Activated T-helper 1 cell treated with anti-CD3 and anti-CD28 coated beads, Interleukin-12 subunit alpha, Interleukin-12 subunit beta, Interleukin-2, Interleukin-4 antibody, amounts not matched to agents 30 ng/mL and 10 ng/mL and 1 ng/mL, durations not matched to agents 14 hours and 24 hours and 36 hours (primary cell): ENCODE results near the gene SEMA5B. TPM values are rescaled to one million over a fixed set of nuclear protein-coding genes. Genes with fewer than 3 reads are reported as not detected.

ENCODE experiments used
- DNase-seq: peaks from one replicate; pipeline ENCODE4 v3.0.0; 2021; ENCODE audit warnings: low spot score
- H3K27ac Mint-ChIP-seq: one replicate; pipeline ENCODE4 v1.8.0; 2021; ENCODE audit warnings: mild to moderate bottlenecking, mixed read lengths
- H3K27me3 Mint-ChIP-seq: one replicate; pipeline ENCODE4 v1.8.0; 2022; ENCODE audit warnings: mild to moderate bottlenecking, moderate library complexity, mixed read lengths; ENCODE audit not compliant: insufficient read depth
- H3K36me3 Mint-ChIP-seq: one replicate; pipeline ENCODE4 v1.8.0; 2021; ENCODE audit warnings: low read depth, mixed read lengths
- H3K4me1 Mint-ChIP-seq: one replicate; pipeline ENCODE4 v1.8.0; 2021; ENCODE audit warnings: low read depth, mixed read lengths
- H3K4me3 Mint-ChIP-seq: one replicate; pipeline ENCODE4 v1.8.0; 2021; ENCODE audit warnings: mild to moderate bottlenecking, moderate library complexity, mixed read lengths
- H3K9me3 Mint-ChIP-seq: one replicate; pipeline ENCODE4 v1.8.0; 2021; ENCODE audit warnings: mixed read lengths
- intact Hi-C: fragments of 100-400 bp; cut with micrococcal nuclease; formaldehyde crosslinking; loops from one replicate; pipeline ENCODE4 v1.15.1; 2024
- total RNA-seq: library from RNA; stranded (reverse); gene quantifications from 2 replicates; pipeline ENCODE4 v1.2.3, GENCODE V29; 2022

The SEMA5B gene
- total RNA-seq, 1 donor from 2014 or later = not detected

GRCh38 chr3:122924056-122924455, 103.5 kb downstream of the SEMA5B start:
- H3K4me1 Mint-ChIP-seq = no peaks in the 10 kb centered on the region
- H3K27me3 Mint-ChIP-seq = peaks cover 26% of the 10 kb centered on the region
- no peak overlapping the region for H3K4me3 Mint-ChIP-seq
- no peak overlapping the region for H3K27ac Mint-ChIP-seq
- no peaks in the 10 kb centered on the region for H3K36me3 Mint-ChIP-seq
- DNase-seq = no peak
- no peaks in the 10 kb centered on the region for H3K9me3 Mint-ChIP-seq
- intact Hi-C loops = loop anchor here (10.0 kb wide), 1 partner anchor 169 kb away; no protein-coding TSS in a partner anchor

DNA sequence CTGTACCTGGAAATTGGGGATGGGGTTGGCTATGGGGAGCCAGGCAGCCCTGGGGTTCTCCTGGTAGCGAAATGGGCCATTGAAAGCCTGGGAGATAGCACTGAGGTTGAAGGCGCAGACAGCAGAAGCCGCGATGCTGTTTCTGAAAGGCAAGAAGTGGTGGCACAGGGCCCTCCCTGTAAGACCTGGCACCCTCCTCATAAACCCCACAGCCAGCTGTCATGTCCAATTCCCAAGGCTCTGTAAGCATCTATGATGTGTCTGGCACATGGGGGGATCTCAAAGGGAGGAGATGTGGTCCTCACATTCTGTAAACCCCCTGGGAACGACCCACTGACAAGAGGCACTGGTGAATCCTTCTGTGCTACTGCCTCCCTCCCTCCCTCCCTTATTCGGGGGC, 104.0 kb downstream of the SEMA5B start:
- Mint-ChIP-seq H3K4me3 (no peak overlapping the region), H3K27me3 (peaks cover 27% of the 10 kb centered on the region), H3K27ac (no peak overlapping the region), H3K36me3 (no peaks in the 10 kb centered on the region), H3K4me1 (no peaks in the 10 kb centered on the region), H3K9me3 (no peaks in the 10 kb centered on the region)
- DNase-seq = no peak
- intact Hi-C loops = loop anchor here (10.0 kb wide), 1 partner anchor 169 kb away; no protein-coding TSS in a partner anchor

- Mint-ChIP-seq H3K36me3 (no peaks in the 10 kb centered on the region), H3K9me3 (no peaks in the 10 kb centered on the region), H3K27ac (no peak overlapping the region), H3K27me3 (peaks cover 27% of the 10 kb centered on the region), H3K4me3 (no peak overlapping the region), H3K4me1 (no peaks in the 10 kb centered on the region)
- DNase-seq = peak; percentile 10
- intact Hi-C loops = loop anchor here (10.0 kb wide), 1 partner anchor 167 kb away; no protein-coding TSS in a partner anchor
These were observed 105.5 kb downstream of the SEMA5B start for GRCh38 chr3:122921791-122922651.

- Mint-ChIP-seq H3K27ac (no peak overlapping the region), H3K4me1 (peaks cover 3% of the 10 kb centered on the region), H3K9me3 (no peaks in the 10 kb centered on the region), H3K36me3 (no peaks in the 10 kb centered on the region), H3K4me3 (no peak overlapping the region), H3K27me3 (peaks cover 31% of the 10 kb centered on the region)
- intact Hi-C loops = loop anchor here (10.0 kb wide), 1 partner anchor 166 kb away; no protein-coding TSS in a partner anchor
- DNase-seq = no peak
These were observed 106.6 kb downstream of the SEMA5B start for GRCh38 chr3:122920986-122921385.

DNA sequence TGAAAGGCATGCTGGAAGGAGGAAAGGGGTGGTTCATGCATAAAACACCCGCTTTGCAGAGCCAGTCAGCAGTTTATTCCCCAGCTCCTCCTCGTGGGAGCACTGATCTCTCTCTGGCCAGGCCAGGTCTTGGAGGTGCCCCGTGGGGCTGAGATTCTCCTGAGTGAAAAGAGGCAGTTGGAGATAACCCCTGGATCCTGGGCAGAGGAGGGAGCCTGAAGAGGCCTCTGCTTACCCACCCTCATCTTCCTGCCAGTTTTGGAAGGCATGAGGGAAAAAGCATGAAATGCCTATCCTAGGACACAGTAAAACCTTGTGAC, 108.3 kb downstream of the SEMA5B start:
- H3K27me3 Mint-ChIP-seq = peaks cover 34% of the 10 kb centered on the region
- no peaks in the 10 kb centered on the region for H3K36me3 Mint-ChIP-seq
- no peaks in the 10 kb centered on the region for H3K9me3 Mint-ChIP-seq
- H3K27ac Mint-ChIP-seq = no peak overlapping the region
- DNase-seq = no peak
- H3K4me1 Mint-ChIP-seq = peaks cover 4% of the 10 kb centered on the region
- intact Hi-C loops = no loop called here
- no peak overlapping the region for H3K4me3 Mint-ChIP-seq

- intact Hi-C loops = no loop called here
- no peak for DNase-seq
- Mint-ChIP-seq H3K9me3 (no peaks in the 10 kb centered on the region), H3K36me3 (no peaks in the 10 kb centered on the region), H3K4me3 (no peak overlapping the region), H3K27ac (no peak overlapping the region), H3K4me1 (peaks cover 4% of the 10 kb centered on the region), H3K27me3 (peaks cover 38% of the 10 kb centered on the region)
These were observed 108.8 kb downstream of the SEMA5B start for GRCh38 chr3:122918576-122919290.

DNA sequence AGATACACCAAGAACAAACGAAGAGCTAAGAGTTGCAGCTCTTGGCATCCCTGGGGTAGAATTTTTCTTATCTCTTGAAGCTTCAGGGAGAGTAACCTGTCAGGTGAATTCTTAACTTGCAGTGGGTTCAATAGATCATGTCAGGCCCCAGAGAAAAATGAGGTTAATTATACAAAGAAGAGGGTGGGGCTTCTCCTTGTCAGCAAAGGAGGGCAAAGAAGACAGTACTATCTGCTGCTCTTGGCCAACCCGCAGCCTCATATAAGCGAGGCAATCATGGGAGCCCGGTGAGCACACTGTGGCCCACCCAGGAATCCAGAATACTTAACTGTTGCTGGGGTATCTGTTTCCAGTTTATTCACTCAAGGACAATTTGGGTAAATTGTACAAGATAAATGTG, 110.2 kb downstream of the SEMA5B start:
- peaks cover 4% of the 10 kb centered on the region for H3K4me1 Mint-ChIP-seq
- no peaks in the 10 kb centered on the region for H3K9me3 Mint-ChIP-seq
- intact Hi-C loops = no loop called here
- peaks cover 38% of the 10 kb centered on the region for H3K27me3 Mint-ChIP-seq
- H3K4me3 Mint-ChIP-seq = no peak overlapping the region
- no peak for DNase-seq
- H3K27ac Mint-ChIP-seq = no peak overlapping the region
- no peaks in the 10 kb centered on the region for H3K36me3 Mint-ChIP-seq

GRCh38 chr3:122916580-122916979, 111.0 kb downstream of the SEMA5B start:
- H3K4me3 Mint-ChIP-seq = no peak overlapping the region
- peaks cover 4% of the 10 kb centered on the region for H3K4me1 Mint-ChIP-seq
- no peak for DNase-seq
- H3K27me3 Mint-ChIP-seq = peaks cover 44% of the 10 kb centered on the region
- H3K27ac Mint-ChIP-seq = no peak overlapping the region
- no peaks in the 10 kb centered on the region for H3K36me3 Mint-ChIP-seq
- no peaks in the 10 kb centered on the region for H3K9me3 Mint-ChIP-seq
- intact Hi-C loops = no loop called here

- Mint-ChIP-seq H3K36me3 (no peaks in the 10 kb centered on the region), H3K4me1 (peaks cover 4% of the 10 kb centered on the region), H3K9me3 (no peaks in the 10 kb centered on the region), H3K4me3 (no peak overlapping the region), H3K27ac (no peak overlapping the region), H3K27me3 (peaks cover 41% of the 10 kb centered on the region)
- DNase-seq = no peak
- intact Hi-C loops = no loop called here
These were observed 111.5 kb downstream of the SEMA5B start for GRCh38 chr3:122916084-122916483.

DNA sequence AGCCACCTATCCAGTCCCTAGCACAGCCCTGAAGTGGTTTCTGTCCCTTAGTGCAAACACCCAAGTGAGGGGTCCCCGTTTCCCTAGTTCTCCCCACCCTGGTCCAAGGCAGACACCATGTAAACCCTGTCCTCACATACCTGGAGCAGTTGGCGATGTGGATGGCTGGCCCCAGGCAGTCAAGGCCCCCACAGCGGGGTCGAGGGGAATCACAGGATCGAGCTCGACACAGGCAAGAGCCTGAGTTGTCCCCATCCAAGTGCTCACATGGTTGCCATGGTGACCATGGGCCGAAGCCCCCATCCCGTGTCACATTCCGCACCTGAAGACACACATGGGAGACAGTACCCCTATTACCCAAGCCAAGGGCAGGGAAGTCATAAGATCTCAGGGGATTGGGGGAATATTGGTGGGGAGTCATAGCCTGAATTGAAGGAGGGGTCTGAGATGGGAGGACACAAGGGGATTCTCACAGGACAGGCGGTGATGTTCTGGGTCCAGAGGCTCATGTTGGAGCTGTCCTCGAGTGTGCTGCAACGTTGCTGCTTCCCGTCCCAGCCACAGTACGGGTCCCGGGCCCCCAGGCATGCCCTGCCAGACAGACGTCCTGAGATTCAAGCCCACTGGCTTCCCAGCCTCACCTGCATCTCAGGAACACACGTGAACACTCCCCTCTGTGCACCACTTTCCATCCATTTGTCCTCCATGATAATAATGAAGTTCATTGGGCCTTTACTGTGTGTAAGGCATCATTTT, 112.1 kb downstream of the SEMA5B start:
- no peak for DNase-seq
- Mint-ChIP-seq H3K36me3 (no peaks in the 10 kb centered on the region), H3K9me3 (no peaks in the 10 kb centered on the region), H3K27ac (no peak overlapping the region), H3K4me1 (peaks cover 4% of the 10 kb centered on the region), H3K27me3 (peaks cover 35% of the 10 kb centered on the region), H3K4me3 (no peak overlapping the region)
- intact Hi-C loops = no loop called here

DNA sequence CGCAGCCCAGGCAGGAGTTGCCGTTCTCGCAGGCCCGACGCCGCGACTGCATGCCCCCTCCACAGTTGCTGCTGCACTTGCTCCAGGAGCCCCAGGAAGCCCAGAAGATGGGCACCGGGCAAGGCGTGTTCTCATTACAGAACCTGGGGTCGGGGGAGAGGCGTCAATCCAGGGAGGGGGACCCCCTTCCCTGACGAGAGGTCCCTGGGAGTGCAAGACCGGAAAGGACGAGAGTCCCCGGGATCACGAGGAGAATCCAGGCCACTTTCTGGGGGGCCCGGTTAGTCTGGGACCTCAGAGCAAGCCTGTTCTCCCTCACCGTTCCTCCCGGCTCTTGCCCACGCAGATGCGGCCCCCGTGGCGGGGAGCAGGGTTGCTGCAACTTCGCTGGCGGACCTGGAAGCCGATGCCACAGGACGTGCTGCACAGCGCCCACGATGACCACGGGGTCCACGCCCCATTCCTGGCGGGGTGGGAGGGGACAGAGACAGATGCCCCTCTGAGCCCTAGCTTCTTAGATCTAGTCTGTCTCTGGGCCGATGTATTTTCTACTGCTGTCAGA, 113.9 kb downstream of the SEMA5B start:
- no peak for DNase-seq
- Mint-ChIP-seq H3K4me1 (peaks cover 4% of the 10 kb centered on the region), H3K4me3 (no peak overlapping the region), H3K9me3 (no peaks in the 10 kb centered on the region), H3K27me3 (peaks cover 23% of the 10 kb centered on the region), H3K36me3 (no peaks in the 10 kb centered on the region), H3K27ac (no peak overlapping the region)
- intact Hi-C loops = no loop called here

- intact Hi-C loops = no loop called here
- DNase-seq = no peak
- H3K27me3 Mint-ChIP-seq = peaks cover 25% of the 10 kb centered on the region
- peaks cover 4% of the 10 kb centered on the region for H3K4me1 Mint-ChIP-seq
- H3K4me3 Mint-ChIP-seq = no peak overlapping the region
- no peaks in the 10 kb centered on the region for H3K36me3 Mint-ChIP-seq
- H3K27ac Mint-ChIP-seq = no peak overlapping the region
- no peaks in the 10 kb centered on the region for H3K9me3 Mint-ChIP-seq
These were observed 114.6 kb downstream of the SEMA5B start for GRCh38 chr3:122912772-122913538.
